Measurements from ENCODE around the gene RBFOX1. TPM values are rescaled to one million over a fixed set of nuclear protein-coding genes. Genes with fewer than 3 reads are reported as not detected.

RBFOX1 gene
- polyA plus RNA-seq, 1 donor, result 1.3 TPM

- Histone ChIP-seq H3K4me3 (ENCODE audit: low read length) (no peak overlapping the region), H3K27me3 (ENCODE audit: control insufficient read depth, insufficient read depth, low read length) (peaks cover 10% of the 10 kb centered on the region), H3K27ac (ENCODE audit: low read length) (no peak overlapping the region), H3K36me3 (ENCODE audit: control insufficient read depth, insufficient read depth, low read length) (no peaks in the 10 kb centered on the region), H3K9me3 (ENCODE audit: control insufficient read depth, low read depth, low read length) (no peaks in the 10 kb centered on the region), H3K4me1 (ENCODE audit: control insufficient read depth, insufficient read depth, low read length) (no peaks in the 10 kb centered on the region)
- no CpG with 5 or more reads among the region's 12 CpGs for WGBS (ENCODE audit: insufficient coverage, low lambda C conversion rate)
- no peak for DNase-seq
Measured at GRCh38 chr16:7314163-7314562, 18.5 kb upstream of the RBFOX1 start.

- Histone ChIP-seq H3K27me3 (ENCODE audit: control insufficient read depth, insufficient read depth, low read length) (peaks cover 10% of the 10 kb centered on the region), H3K4me3 (ENCODE audit: low read length) (no peak overlapping the region), H3K9me3 (ENCODE audit: control insufficient read depth, low read depth, low read length) (no peaks in the 10 kb centered on the region), H3K27ac (ENCODE audit: low read length) (no peak overlapping the region), H3K4me1 (ENCODE audit: control insufficient read depth, insufficient read depth, low read length) (no peaks in the 10 kb centered on the region), H3K36me3 (ENCODE audit: control insufficient read depth, insufficient read depth, low read length) (no peaks in the 10 kb centered on the region)
- no peak for DNase-seq
- WGBS (ENCODE audit: insufficient coverage, low lambda C conversion rate), result no CpG with 5 or more reads among the region's 1 CpG
Measured at GRCh38 chr16:7315813-7316212, 16.8 kb upstream of the RBFOX1 start.

- no peaks in the 10 kb centered on the region for H3K9me3 ChIP-seq (ENCODE audit: control insufficient read depth, low read depth, low read length)
- DNase-seq, result no peak
- H3K27me3 ChIP-seq (ENCODE audit: control insufficient read depth, insufficient read depth, low read length), result peaks cover 10% of the 10 kb centered on the region
- H3K4me1 ChIP-seq (ENCODE audit: control insufficient read depth, insufficient read depth, low read length), result no peaks in the 10 kb centered on the region
- no peak overlapping the region for H3K4me3 ChIP-seq (ENCODE audit: low read length)
- no peaks in the 10 kb centered on the region for H3K36me3 ChIP-seq (ENCODE audit: control insufficient read depth, insufficient read depth, low read length)
- H3K27ac ChIP-seq (ENCODE audit: low read length), result no peak overlapping the region
Measured at GRCh38 chr16:7316281-7316888, 16.3 kb upstream of the RBFOX1 start.

- Histone ChIP-seq H3K4me3 (ENCODE audit: low read length) (no peak overlapping the region), H3K36me3 (ENCODE audit: control insufficient read depth, insufficient read depth, low read length) (no peaks in the 10 kb centered on the region), H3K27me3 (ENCODE audit: control insufficient read depth, insufficient read depth, low read length) (peaks cover 10% of the 10 kb centered on the region), H3K27ac (ENCODE audit: low read length) (no peak overlapping the region), H3K4me1 (ENCODE audit: control insufficient read depth, insufficient read depth, low read length) (no peaks in the 10 kb centered on the region), H3K9me3 (ENCODE audit: control insufficient read depth, low read depth, low read length) (no peaks in the 10 kb centered on the region)
- WGBS (ENCODE audit: insufficient coverage, low lambda C conversion rate), result no CpG with 5 or more reads among the region's 5 CpGs
- no peak for DNase-seq
Measured at GRCh38 chr16:7317982-7318381, 14.7 kb upstream of the RBFOX1 start.

GRCh38 chr16:7318686-7319085, 14.0 kb upstream of the RBFOX1 start:
- no peak for DNase-seq
- H3K4me1 ChIP-seq (ENCODE audit: control insufficient read depth, insufficient read depth, low read length), result no peaks in the 10 kb centered on the region
- 80% methylated on average over 1 of the region's 7 CpGs for WGBS (ENCODE audit: insufficient coverage, low lambda C conversion rate)
- no peak overlapping the region for H3K4me3 ChIP-seq (ENCODE audit: low read length)
- no peaks in the 10 kb centered on the region for H3K36me3 ChIP-seq (ENCODE audit: control insufficient read depth, insufficient read depth, low read length)
- no peak overlapping the region for H3K27ac ChIP-seq (ENCODE audit: low read length)
- no peaks in the 10 kb centered on the region for H3K9me3 ChIP-seq (ENCODE audit: control insufficient read depth, low read depth, low read length)
- peaks cover 9% of the 10 kb centered on the region for H3K27me3 ChIP-seq (ENCODE audit: control insufficient read depth, insufficient read depth, low read length)

GRCh38 chr16:7319514-7319913, 13.1 kb upstream of the RBFOX1 start:
- Histone ChIP-seq H3K36me3 (ENCODE audit: control insufficient read depth, insufficient read depth, low read length) (no peaks in the 10 kb centered on the region), H3K4me1 (ENCODE audit: control insufficient read depth, insufficient read depth, low read length) (no peaks in the 10 kb centered on the region), H3K27me3 (ENCODE audit: control insufficient read depth, insufficient read depth, low read length) (peaks cover under 1% of the 10 kb centered on the region), H3K27ac (ENCODE audit: low read length) (no peak overlapping the region), H3K9me3 (ENCODE audit: control insufficient read depth, low read depth, low read length) (no peaks in the 10 kb centered on the region), H3K4me3 (ENCODE audit: low read length) (no peak overlapping the region)
- DNase-seq, result no peak
- WGBS (ENCODE audit: insufficient coverage, low lambda C conversion rate), result no CpG with 5 or more reads among the region's 4 CpGs

- Histone ChIP-seq H3K9me3 (ENCODE audit: control insufficient read depth, low read depth, low read length) (no peaks in the 10 kb centered on the region), H3K4me1 (ENCODE audit: control insufficient read depth, insufficient read depth, low read length) (no peaks in the 10 kb centered on the region), H3K4me3 (ENCODE audit: low read length) (no peak overlapping the region), H3K27me3 (ENCODE audit: control insufficient read depth, insufficient read depth, low read length) (no peaks in the 10 kb centered on the region), H3K36me3 (ENCODE audit: control insufficient read depth, insufficient read depth, low read length) (no peaks in the 10 kb centered on the region), H3K27ac (ENCODE audit: low read length) (no peak overlapping the region)
- no CpG with 5 or more reads among the region's 1 CpG for WGBS (ENCODE audit: insufficient coverage, low lambda C conversion rate)
- no peak for DNase-seq
Measured at GRCh38 chr16:7321661-7322060, 11.0 kb upstream of the RBFOX1 start.

- H3K27me3 ChIP-seq (ENCODE audit: control insufficient read depth, insufficient read depth, low read length), result no peaks in the 10 kb centered on the region
- no CpG with 5 or more reads among the region's 3 CpGs for WGBS (ENCODE audit: insufficient coverage, low lambda C conversion rate)
- no peaks in the 10 kb centered on the region for H3K4me1 ChIP-seq (ENCODE audit: control insufficient read depth, insufficient read depth, low read length)
- H3K36me3 ChIP-seq (ENCODE audit: control insufficient read depth, insufficient read depth, low read length), result no peaks in the 10 kb centered on the region
- H3K27ac ChIP-seq (ENCODE audit: low read length), result no peak overlapping the region
- DNase-seq, result no peak
- no peaks in the 10 kb centered on the region for H3K9me3 ChIP-seq (ENCODE audit: control insufficient read depth, low read depth, low read length)
- no peak overlapping the region for H3K4me3 ChIP-seq (ENCODE audit: low read length)
Measured at GRCh38 chr16:7324321-7324720, 8.3 kb upstream of the RBFOX1 start.

GRCh38 chr16:7325834-7326233, 6.8 kb upstream of the RBFOX1 start:
- Histone ChIP-seq H3K36me3 (ENCODE audit: control insufficient read depth, insufficient read depth, low read length) (no peaks in the 10 kb centered on the region), H3K4me1 (ENCODE audit: control insufficient read depth, insufficient read depth, low read length) (no peaks in the 10 kb centered on the region), H3K27ac (ENCODE audit: low read length) (no peak overlapping the region), H3K9me3 (ENCODE audit: control insufficient read depth, low read depth, low read length) (no peaks in the 10 kb centered on the region), H3K27me3 (ENCODE audit: control insufficient read depth, insufficient read depth, low read length) (no peaks in the 10 kb centered on the region), H3K4me3 (ENCODE audit: low read length) (no peak overlapping the region)
- WGBS (ENCODE audit: insufficient coverage, low lambda C conversion rate), result no CpG with 5 or more reads among the region's 3 CpGs
- no peak for DNase-seq

- Histone ChIP-seq H3K4me3 (ENCODE audit: low read length) (no peak overlapping the region), H3K27me3 (ENCODE audit: control insufficient read depth, insufficient read depth, low read length) (no peaks in the 10 kb centered on the region), H3K4me1 (ENCODE audit: control insufficient read depth, insufficient read depth, low read length) (no peaks in the 10 kb centered on the region), H3K27ac (ENCODE audit: low read length) (no peak overlapping the region), H3K9me3 (ENCODE audit: control insufficient read depth, low read depth, low read length) (no peaks in the 10 kb centered on the region), H3K36me3 (ENCODE audit: control insufficient read depth, insufficient read depth, low read length) (no peaks in the 10 kb centered on the region)
- WGBS (ENCODE audit: insufficient coverage, low lambda C conversion rate), result 60% methylated on average over 2 of the region's 8 CpGs
- DNase-seq, result no peak
Measured at GRCh38 chr16:7330709-7331108, 1.9 kb upstream of the RBFOX1 start.

GRCh38 chr16:7331997-7332396, 648 bp upstream of the RBFOX1 start:
- H3K36me3 ChIP-seq (ENCODE audit: control insufficient read depth, insufficient read depth, low read length), result no peaks in the 10 kb centered on the region
- no peaks in the 10 kb centered on the region for H3K9me3 ChIP-seq (ENCODE audit: control insufficient read depth, low read depth, low read length)
- H3K4me1 ChIP-seq (ENCODE audit: control insufficient read depth, insufficient read depth, low read length), result no peaks in the 10 kb centered on the region
- H3K27ac ChIP-seq (ENCODE audit: low read length), result no peak overlapping the region
- no peaks in the 10 kb centered on the region for H3K27me3 ChIP-seq (ENCODE audit: control insufficient read depth, insufficient read depth, low read length)
- 80% methylated on average over 1 of the region's 6 CpGs for WGBS (ENCODE audit: insufficient coverage, low lambda C conversion rate)
- no peak for DNase-seq
- no peak overlapping the region for H3K4me3 ChIP-seq (ENCODE audit: low read length)
